ENCODE results near the gene ANKRD28. TPM values are rescaled to one million over a fixed set of nuclear protein-coding genes. Genes with fewer than 3 reads are reported as not detected.
A peak's percentile ranks its signal among the peaks of the same experiment; 100 is the strongest.

The ANKRD28 gene
- total and polyA plus RNA-seq, 2 of the 13 experiments (the other 11 are each of a cell fraction or from before 2014, with no cell fraction given), result 21.0 to 28.9 TPM

DNA sequence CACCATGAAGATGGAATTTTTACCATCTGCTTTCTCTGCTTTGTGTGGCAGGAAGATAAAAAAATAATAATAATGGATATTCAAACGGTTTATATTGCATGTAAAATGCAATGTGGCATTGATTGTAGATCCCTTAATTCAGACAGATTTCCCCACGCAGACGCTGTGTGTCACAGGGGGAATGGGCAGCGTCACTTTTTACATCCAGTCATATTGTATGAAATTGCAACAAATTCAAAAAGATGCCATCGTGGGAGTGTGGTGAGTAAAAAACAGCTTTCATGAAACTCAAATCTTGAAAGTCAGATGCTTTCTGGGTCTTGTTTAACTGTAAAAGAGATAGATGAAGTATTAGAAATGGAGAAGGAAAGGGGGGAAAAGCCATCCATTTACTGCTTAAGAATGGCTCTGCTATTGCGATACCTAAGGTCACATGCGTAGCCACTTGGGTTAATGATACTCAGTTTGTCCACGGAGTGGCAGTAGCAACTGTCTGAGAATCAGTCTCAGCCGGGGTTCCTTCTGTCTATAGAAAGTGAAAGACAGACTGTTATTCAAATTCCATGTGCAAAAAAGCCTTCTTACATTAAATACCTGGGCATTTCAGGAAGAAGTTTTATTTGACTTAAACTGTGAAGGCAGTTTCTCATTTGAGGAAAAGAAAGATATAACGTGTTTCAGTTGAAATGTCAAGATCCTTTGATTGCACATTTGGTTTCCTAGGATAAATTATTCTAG is 167.8 kb downstream of the ANKRD28 start (continued):
- TF ChIP-seq, protein P1, sequence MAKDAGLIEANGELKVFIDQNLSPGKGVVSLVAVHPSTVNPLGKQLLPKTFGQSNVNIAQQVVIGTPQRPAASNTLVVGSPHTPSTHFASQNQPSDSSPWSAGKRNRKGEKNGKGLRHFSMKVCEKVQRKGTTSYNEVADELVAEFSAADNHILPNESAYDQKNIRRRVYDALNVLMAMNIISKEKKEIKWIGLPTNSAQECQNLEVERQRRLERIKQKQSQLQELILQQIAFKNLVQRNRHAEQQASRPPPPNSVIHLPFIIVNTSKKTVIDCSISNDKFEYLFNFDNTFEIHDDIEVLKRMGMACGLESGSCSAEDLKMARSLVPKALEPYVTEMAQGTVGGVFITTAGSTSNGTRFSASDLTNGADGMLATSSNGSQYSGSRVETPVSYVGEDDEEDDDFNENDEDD (CRISPR knock-in tag; IDR thresholded peaks at IDR 0.05; ENCODE audit: borderline replicate concordance), result no peak
- TF ChIP-seq ZNF724P (CRISPR knock-in tag; IDR thresholded peaks at IDR 0.05; ENCODE audit: borderline replicate concordance), result no peak
- TF ChIP-seq, protein P2, sequence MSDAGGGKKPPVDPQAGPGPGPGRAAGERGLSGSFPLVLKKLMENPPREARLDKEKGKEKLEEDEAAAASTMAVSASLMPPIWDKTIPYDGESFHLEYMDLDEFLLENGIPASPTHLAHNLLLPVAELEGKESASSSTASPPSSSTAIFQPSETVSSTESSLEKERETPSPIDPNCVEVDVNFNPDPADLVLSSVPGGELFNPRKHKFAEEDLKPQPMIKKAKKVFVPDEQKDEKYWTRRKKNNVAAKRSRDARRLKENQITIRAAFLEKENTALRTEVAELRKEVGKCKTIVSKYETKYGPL (CRISPR knock-in tag; IDR thresholded peaks at IDR 0.05), result no peak
- TF ChIP-seq CEBPG (CRISPR knock-in tag; IDR thresholded peaks at IDR 0.05), result peak; percentile 58
- no peak for TF ChIP-seq ZNF230 (CRISPR knock-in tag; IDR thresholded peaks at IDR 0.05)
- no peak for TF ChIP-seq ZNF598 (CRISPR knock-in tag; IDR thresholded peaks at IDR 0.05; ENCODE audit: borderline replicate concordance)
- TF ChIP-seq IRF2 (CRISPR knock-in tag; IDR thresholded peaks at IDR 0.05), result 0 out of 2 replicates have a peak, but pooled peaks have one; percentile 30
- TF ChIP-seq RAD51 (IDR thresholded peaks at IDR 0.05; ENCODE audit: borderline replicate concordance), result no peak
- TF ChIP-seq, protein P3, sequence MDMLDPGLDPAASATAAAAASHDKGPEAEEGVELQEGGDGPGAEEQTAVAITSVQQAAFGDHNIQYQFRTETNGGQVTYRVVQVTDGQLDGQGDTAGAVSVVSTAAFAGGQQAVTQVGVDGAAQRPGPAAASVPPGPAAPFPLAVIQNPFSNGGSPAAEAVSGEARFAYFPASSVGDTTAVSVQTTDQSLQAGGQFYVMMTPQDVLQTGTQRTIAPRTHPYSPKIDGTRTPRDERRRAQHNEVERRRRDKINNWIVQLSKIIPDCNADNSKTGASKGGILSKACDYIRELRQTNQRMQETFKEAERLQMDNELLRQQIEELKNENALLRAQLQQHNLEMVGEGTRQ (IDR thresholded peaks at IDR 0.05; ENCODE audit: low read depth, low read length), result no peak; the same call in 1 of the 2 replicates
- TF ChIP-seq, protein P3 (CRISPR knock-in tag; IDR thresholded peaks at IDR 0.05; ENCODE audit: borderline replicate concordance), result peak; percentile 13; the same call in 1 of the 2 replicates

All from HepG2 (cell line).